Neural crest cell (in vitro differentiated cells): ENCODE measurements around the gene RPP14. TPM values are rescaled to one million over a fixed set of nuclear protein-coding genes. Genes with fewer than 3 reads are reported as not detected.
"Not testable (repeated sequence)": the region's sequence is repeated elsewhere in the genome, so short reads cannot be mapped to it uniquely, and the experiment has no call there.

Experiments
- DNase-seq: peaks from one replicate; pipeline ENCODE4 v3.0.0; 2021; ENCODE audit warnings: low read depth, mixed read lengths, low spot score
- H3K27ac Mint-ChIP-seq: one replicate; pipeline ENCODE4 v1.8.0; 2021; ENCODE audit warnings: mild to moderate bottlenecking, mixed read lengths; ENCODE audit not compliant: unreplicated experiment
- H3K27me3 Mint-ChIP-seq: 2 replicates; pipeline ENCODE4 v1.8.0; 2021; ENCODE audit warnings: low read depth, mild to moderate bottlenecking, mixed read lengths
- H3K36me3 Mint-ChIP-seq: 2 replicates; pipeline ENCODE4 v1.8.0; 2021; ENCODE audit warnings: low read depth, mild to moderate bottlenecking, mixed read lengths
- H3K4me1 Mint-ChIP-seq: 2 replicates; pipeline ENCODE4 v1.8.0; 2021; ENCODE audit warnings: mixed read lengths
- H3K4me3 Mint-ChIP-seq: one replicate; pipeline ENCODE4 v1.8.0; 2021; ENCODE audit warnings: mild to moderate bottlenecking, mixed read lengths
- H3K9me3 Mint-ChIP-seq: 2 replicates; pipeline ENCODE4 v1.8.0; 2021; ENCODE audit warnings: mixed read lengths
- total RNA-seq: library from RNA; stranded (reverse); gene quantifications from 2 replicates; pipeline ENCODE4 v1.2.1, GENCODE V29; 2021
- TF ChIP-seq, protein P1 (sequence below): fragments of 200-600 bp; sonication (generic); conservative IDR thresholded peaks from 2 replicates; pipeline ENCODE4 v1.5.0; 2021; ENCODE audit warnings: antibody characterized with exemption, mild to moderate bottlenecking

Gene RPP14
- total RNA-seq, 1 donor from 2014 or later = 29.9 TPM

DNA sequence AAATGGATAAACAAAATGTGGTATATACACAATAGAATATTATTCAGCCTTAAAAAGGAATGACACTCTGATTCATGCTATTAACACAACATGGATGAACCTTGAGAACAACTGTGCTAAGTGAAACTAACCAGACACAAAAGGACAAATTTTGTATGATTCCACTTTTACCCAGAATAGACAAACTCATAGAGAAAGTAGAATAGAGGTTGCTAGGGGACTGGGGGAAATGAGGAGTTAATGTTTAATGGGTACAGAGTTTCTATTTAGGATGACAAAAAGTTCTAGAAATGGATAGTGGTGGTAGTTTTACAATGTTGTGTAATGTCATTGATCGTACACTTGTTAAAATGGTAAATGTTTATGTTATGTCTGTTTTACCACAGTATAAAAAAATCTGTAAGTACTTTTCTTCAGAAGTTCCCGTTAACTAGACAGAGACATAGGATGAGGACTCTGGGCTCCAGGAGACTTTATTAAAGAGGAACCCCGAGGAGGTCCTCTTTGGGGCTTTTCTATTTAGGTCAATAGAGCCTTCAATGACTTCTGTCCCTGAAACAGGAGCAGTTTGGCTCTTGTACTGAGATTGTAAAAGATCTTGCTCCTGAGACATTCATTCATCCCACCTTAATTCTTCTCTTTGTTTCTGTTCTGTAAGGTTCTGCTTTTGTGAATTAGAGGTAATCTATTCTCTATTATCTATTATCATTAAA lies 43.9 kb upstream of the RPP14 start:
- Mint-ChIP-seq H3K36me3 (peaks cover 5% of the 10 kb centered on the region), H3K9me3 (no peaks in the 10 kb centered on the region), H3K4me3 (no peak overlapping the region), H3K27me3 (no peaks in the 10 kb centered on the region), H3K27ac (no peak overlapping the region), H3K4me1 (peaks cover 17% of the 10 kb centered on the region)
- TF ChIP-seq, protein P1, sequence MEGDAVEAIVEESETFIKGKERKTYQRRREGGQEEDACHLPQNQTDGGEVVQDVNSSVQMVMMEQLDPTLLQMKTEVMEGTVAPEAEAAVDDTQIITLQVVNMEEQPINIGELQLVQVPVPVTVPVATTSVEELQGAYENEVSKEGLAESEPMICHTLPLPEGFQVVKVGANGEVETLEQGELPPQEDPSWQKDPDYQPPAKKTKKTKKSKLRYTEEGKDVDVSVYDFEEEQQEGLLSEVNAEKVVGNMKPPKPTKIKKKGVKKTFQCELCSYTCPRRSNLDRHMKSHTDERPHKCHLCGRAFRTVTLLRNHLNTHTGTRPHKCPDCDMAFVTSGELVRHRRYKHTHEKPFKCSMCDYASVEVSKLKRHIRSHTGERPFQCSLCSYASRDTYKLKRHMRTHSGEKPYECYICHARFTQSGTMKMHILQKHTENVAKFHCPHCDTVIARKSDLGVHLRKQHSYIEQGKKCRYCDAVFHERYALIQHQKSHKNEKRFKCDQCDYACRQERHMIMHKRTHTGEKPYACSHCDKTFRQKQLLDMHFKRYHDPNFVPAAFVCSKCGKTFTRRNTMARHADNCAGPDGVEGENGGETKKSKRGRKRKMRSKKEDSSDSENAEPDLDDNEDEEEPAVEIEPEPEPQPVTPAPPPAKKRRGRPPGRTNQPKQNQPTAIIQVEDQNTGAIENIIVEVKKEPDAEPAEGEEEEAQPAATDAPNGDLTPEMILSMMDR = no peak
- no peak for DNase-seq

- no peaks in the 10 kb centered on the region for H3K9me3 Mint-ChIP-seq
- no peaks in the 10 kb centered on the region for H3K36me3 Mint-ChIP-seq
- no peak overlapping the region for H3K4me3 Mint-ChIP-seq
- no peak for DNase-seq
- H3K4me1 Mint-ChIP-seq = no peaks in the 10 kb centered on the region
- no peak overlapping the region for H3K27ac Mint-ChIP-seq
- no peaks in the 10 kb centered on the region for H3K27me3 Mint-ChIP-seq
- TF ChIP-seq, protein P1 = no peak
These were observed 39.5 kb upstream of the RPP14 start for GRCh38 chr3:58266577-58266976.

GRCh38 chr3:58267543-58267942 lies 38.5 kb upstream of the RPP14 start:
- H3K9me3 Mint-ChIP-seq, DNase-seq, H3K4me1 Mint-ChIP-seq, H3K27ac Mint-ChIP-seq, H3K4me3 Mint-ChIP-seq, H3K36me3 Mint-ChIP-seq, H3K27me3 Mint-ChIP-seq: not testable (repeated sequence)

DNA sequence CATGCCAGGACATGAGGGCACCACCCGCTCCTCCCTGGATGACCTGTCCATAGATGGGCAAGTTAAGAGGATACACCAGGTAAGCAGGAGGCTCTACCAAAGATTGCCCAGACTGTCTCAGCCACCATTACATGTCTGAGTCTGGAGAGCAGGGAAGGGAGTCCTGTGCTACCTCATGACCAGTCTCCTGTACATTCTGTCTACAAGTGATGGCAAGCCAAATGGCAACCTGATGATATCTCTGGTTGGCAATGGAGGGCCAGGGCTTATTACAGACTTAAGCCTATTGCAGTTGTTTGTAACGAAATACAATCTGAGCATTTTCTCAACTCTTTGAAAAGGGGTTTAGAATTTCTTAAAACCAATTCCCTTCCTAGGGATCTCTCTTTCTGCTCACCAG lies 36.7 kb upstream of the RPP14 start:
- DNase-seq = no peak
- H3K4me3 Mint-ChIP-seq = no peak overlapping the region
- no peak overlapping the region for H3K27ac Mint-ChIP-seq
- peaks cover 2% of the 10 kb centered on the region for H3K36me3 Mint-ChIP-seq
- H3K4me1 Mint-ChIP-seq = no peaks in the 10 kb centered on the region
- TF ChIP-seq, protein P1 = no peak
- H3K27me3 Mint-ChIP-seq = no peaks in the 10 kb centered on the region
- no peaks in the 10 kb centered on the region for H3K9me3 Mint-ChIP-seq

DNA sequence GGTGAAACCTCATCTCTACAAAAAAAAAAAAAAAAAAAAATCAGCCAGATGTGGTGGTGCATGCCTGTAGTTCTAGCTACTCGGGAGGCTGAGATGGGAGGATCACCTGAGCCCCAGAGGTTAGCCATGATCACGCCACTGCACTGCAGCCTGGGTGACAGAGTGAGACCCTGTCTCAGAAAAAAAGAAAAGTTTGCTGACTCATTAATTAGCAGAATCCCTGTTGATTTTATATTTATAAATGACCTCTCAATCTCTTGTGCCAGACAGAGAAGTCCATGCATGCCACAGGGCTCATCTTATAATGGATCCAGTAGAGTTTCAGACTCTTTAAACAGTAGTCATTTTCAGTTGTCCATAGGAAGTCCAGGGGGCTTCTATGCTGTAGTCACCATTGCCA lies 35.6 kb upstream of the RPP14 start:
- Mint-ChIP-seq H3K36me3 (peaks cover 5% of the 10 kb centered on the region), H3K4me3 (no peak overlapping the region), H3K4me1 (no peaks in the 10 kb centered on the region), H3K27me3 (no peaks in the 10 kb centered on the region), H3K27ac (no peak overlapping the region), H3K9me3 (no peaks in the 10 kb centered on the region)
- TF ChIP-seq, protein P1 = no peak
- no peak for DNase-seq

DNA sequence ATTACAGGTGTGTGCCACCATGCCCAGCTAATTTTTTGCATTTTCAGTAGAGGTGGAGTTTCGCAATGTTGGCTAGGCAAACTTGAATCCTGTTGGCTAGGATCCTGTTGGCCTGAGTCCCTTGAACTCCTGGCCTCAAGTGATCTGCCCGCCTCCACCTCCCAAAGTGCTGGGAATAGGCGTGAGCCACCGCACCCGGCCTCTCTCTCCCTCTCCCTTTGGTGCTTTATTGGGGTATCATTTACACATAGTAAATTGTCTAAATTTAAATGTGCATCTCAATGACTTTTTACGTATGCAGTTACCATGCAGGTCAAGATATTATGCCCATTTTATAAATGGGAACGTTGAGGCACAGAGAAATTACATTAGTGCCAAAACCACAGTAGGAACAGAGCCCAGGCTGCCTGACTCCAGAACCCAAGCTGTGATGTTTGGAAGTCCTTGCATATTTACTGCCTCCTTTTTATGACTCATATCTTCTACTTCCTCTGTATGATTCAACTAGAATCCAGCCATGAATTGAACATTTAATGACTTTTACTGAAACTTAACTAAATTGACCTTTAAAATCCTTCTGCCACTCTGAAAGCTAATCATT lies 34.0 kb upstream of the RPP14 start:
- no peak for DNase-seq
- Mint-ChIP-seq H3K9me3 (no peaks in the 10 kb centered on the region), H3K4me1 (no peaks in the 10 kb centered on the region), H3K36me3 (peaks cover 18% of the 10 kb centered on the region), H3K4me3 (no peak overlapping the region), H3K27ac (no peak overlapping the region), H3K27me3 (no peaks in the 10 kb centered on the region)
- TF ChIP-seq, protein P1 = no peak
